Measurements from ENCODE around the gene UNC5B.

Gene UNC5B

DNA sequence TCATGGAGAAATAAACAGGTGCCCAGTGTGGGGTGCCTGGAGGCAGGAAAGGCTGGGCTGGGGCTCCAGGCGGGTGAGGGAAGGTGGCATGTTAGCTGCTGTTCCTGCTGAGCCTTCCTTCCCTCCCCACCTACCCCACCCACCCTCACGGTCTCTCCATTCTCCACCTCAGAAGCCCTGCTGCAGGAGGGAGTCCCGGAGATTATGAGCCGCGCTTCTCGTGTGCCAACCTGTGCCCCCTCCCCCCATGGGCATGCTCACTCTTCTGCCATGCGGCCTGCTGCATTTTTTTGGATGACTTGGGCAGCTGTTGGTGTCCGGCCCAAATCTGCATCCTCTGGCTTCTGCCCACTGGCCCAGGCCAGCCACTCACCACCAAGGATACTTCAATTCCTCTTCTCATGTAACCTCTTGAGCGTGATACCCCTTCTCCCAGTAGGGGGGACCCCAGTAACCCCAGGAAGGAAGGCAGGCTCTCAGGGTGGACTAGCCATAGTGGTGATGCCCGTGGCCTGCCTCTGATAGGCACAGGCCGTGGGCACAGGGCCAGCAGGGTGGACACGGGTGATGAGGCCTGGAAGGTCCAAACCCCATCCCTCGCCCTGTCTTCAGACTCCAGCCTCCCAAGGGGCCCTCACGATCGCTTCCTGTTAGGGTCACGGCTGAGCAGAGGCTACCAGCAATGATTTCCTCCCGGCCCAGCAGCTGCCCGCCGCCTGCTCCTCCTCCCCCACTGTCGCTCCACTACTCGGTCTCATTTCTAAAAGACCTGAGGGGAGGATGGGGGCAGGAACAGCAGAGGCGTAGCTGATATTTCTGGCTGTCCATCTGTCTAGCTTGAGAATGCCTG, 27.8 kb downstream of the UNC5B start:
- no peak for DNase-seq

DNA sequence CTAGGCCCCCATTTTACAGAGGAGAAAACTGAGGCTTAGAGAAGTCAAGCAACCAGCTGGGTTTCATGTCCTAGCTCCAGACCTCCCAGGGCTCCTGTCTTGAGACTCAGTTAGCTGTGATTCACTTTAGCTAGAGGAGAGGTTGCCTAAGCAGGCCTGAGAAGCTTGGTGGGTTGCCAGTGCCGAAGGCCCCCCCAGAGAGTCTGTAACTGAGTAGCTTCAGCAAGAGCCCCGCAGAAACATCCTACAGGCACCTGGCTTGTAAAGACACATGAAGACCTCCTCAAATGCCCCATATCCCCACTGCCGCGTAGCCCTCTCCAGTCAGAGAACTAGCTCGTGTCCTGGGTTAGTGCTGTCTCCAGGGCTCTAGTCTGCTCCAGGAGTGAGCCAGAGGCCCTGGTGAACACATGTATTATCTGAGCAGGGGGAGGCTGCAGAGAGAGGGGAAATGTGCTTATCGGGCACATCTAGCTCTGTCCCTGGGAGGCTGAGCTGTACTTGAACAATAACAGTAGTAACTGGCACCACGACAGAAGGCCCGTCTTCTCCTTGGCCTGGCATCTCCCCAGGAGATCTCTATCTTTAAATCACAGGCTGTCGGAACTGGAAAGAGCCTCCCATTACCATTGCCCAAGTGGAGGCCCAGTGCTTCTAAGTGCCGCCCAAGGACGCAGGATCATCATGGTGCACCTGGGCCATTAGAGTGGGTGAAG, 28.9 kb downstream of the UNC5B start:
- peak; percentile 74 for DNase-seq

DNA sequence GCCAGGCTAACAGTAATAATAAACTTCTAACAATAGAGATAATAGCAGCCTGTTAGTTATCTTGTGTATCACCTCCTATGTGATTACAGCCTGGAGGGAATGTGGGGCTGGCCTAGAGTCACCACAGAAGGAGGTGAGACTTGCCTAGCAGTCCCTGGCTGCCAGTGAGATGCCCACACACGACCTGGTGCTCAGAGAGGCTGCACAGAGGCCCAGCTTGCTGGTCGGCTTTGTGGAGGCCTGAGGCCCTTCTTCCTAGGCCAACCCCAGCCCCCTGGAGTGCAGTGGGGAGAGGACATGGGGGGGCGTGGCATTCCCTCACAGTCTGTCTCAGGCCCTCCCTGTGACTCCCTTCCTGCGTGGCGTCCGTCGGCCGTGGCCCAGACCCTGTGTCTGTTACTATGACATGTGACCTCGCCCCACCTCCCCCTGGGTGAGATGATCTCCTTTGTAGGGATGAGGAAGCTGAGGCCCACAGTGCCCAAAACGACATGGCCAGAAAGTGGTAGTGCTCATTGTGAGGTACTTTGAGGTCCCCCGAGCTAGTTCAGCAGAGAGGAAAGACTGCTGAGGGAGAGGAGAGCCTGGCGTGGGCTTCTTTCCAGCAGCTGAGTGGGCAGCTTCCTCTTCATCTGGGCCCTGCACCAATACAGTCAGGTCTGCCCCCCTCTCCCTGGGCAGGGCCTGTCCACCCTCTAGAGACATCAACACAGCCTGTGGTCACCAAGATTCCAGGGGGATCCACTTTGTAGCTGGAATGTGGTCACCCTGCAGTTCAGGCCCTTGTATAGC, 29.7 kb downstream of the UNC5B start:
- peak; percentile 42 for DNase-seq

DNA sequence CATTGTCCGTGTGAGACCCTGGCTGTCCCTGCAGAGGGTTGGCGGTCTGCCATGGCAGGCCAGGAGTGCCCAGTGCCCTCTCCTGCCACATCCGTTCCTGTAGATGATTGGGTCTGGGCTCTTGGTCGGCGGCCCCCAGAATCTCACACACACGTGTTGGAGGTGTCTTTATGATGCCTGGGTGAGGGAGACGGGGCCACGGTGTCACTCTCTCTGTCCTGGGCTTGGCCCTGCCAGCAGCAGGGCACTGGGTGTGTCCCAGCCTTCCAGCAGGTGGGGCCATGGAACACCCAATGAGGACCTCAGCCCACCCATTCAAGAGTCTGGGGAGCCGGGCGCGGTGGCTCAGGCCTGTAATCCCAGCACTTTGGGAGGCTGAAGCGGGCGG, 30.2 kb downstream of the UNC5B start:
- DNase-seq = no peak

DNA sequence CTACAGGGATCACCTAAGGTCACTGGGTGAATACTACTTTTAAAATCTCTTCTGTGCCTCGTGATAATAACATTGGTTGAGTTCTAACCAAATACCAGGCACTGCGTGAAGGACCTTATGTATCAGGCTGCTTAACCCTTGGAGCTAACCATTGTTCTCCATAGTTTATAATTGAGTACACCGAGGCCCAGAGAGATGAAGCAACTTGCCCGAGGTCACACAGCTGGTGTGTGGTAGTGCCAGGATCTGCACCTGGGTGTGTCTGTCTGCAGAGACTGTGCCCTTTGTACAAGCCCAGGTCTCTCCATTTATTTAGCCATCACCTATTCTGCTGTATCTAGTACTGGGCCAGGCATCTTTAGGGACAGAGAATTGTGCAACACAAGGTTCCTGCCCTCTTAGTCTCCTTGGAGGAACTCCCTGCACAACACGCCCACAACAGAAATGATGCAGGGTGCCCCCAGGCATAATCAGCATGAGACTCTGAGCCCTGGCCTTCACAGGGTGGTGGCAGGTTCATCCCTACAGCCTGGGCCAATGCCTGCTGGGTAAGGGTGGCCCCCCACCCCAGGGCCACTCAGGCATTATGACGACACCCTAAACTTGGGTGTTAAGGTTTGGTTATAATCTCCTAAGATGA, 31.5 kb downstream of the UNC5B start:
- no peak for DNase-seq

DNA sequence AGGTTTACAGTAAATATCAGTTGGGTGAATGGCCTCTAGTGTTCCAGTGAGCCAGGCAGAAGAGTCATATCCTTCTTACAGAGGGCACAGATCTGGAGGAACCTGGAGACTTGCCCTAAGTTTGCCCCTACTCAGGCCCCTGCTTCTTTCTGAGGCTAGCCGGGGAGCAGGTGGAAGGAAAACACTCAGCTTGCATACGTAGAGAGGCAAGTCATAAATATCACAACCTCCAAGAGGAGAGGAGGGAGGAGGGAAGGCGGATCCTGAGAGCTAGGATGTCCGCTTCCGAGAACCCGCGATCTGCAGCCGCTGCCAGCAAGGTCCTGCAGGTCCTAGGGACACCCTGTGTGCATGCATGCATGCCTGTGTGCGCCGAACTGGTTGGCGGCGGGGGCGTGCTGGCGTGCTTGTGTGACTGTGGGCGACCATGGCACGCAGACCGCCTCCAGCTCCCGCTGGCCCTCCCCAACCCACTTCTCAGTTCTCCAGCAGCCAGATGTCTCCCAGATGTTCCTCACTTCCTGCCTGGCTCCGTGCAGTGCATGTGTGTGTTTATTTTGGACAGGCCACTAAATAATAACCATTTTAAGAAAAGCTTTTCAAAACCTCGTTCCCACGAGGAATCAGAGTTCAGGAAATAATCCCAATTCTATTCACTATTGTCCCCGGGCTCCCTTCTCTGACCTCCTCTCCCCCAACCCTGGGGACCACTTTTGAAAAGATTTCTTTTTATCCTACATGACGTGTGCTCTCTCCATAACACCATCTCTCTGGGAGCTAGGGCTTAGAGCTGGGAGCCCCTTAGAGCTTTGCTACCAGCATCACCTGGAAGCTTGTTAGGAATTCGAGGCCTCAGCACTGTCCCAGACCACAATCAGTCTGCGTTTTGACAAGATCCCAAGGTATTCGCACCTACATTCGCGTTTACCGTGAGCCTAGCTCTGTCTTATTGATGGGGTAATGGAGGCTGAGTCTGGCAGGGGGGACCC, 32.4 kb downstream of the UNC5B start:
- peak; percentile 61 for DNase-seq

DNA sequence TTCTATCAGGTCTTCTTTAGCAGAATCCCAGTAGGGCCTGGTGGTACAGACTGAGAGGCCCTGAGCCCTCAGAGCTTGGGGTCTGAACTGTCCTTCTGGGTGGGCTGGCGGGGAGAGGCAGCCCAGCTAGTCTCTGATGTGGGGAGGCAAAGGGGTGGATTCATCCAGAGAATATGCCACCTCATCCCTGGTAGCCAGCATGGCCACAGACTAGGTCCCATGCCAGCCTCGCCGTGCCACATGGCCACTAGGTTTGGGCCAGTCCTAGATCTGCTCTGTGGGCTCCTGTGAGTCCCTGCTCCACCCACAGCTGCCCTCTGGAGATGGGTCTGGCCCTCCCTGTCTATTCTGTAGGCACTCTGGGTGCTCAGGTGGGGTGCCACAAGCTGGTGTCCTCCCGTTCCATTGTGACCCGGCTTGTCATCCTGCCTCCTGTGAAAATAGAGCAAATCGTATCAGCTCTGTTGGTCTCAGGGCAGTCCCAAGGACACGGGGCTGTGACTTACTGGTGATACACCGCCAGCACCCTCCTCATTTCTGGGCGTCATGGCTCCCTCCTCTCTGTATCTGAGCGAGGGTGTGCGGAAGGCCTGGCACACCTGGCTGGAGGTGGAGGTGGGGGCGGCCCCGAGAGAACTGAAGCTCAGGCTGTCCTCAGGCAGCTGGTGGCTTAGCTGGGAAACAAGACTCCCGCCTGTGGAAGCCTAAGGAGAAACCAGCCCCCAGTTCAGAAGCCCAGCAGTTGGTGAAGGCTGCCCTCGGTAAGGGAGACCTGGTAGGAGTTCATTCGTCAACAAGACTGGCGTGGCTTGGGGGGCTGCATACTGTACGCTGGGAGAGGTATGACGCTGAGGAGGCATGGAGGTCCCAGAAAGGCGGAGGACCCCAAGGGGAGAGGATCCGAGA, 33.3 kb downstream of the UNC5B start:
- no peak for DNase-seq

DNA sequence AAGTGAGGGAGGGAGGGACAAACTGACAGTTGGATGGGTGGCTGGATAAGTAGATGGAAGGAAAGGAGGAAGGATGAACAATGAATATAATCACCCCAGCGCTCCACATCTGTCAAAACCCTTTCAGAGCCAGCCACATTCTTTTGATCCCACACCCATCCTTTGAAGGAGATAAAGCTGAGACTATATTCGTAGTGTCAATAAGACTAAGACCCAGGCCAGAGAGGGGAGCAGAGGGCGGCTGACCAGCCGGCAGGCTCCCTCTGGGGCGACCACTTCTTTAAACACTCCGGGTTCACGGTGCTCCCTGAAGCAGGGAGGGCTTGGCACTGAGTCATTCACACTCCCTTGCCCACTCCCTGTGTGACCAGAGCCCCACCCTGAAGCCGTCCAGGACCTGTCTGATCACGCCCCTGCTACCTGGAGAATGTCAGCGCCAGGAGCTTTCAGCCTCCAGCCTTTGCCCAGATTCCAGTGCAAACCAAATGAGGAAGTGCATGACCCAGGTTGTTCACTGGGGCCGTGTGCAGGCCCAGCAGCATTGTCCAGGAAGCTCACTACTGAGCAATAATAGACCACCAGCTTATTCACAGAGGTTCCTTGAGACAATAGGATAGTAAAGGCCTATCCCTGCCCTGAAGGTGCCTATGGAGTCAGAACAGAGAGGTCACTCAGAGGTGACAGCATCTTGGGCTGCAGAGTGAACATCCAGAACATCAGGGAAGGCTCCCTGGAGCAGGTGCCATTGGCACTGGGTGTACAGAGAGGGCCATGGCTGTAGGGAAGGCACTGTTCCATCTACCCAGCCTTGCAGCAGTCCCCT, 34.4 kb downstream of the UNC5B start:
- peak; percentile 50 for DNase-seq

DNA sequence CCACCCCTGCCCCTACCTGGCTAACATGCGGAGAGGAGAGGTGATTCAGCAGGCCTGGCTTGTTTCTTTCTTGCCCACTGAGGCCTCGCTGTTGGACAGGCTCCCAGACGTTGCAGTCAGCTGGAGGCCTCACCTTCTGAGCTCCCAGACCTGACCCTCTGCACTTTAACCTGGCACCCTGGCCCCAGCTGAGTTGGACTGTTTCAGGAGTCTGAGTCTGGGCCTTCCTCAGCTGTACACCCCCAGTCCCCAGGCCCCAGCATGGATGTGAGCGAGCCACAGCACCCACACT, 35.0 kb downstream of the UNC5B start:
- DNase-seq = no peak

DNA sequence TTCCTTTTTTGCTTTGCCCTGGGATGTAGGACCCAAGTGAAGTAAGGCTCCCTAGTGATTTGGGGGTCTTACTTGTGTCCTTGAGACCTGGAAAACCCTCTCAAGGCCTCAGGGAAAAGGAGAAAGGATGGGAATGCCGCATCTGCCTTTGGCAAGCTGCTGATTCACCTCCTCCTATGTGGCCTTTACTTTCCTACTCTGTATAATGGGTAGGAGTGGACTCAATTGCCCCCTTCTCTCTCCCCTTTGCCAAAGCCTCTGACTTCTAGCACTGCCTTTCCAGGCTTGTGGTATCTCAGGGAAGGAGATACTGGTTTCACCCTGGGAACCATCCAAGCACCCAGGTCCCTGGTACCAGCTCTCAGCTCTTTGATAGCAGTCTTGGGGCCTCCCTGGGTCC, 35.4 kb downstream of the UNC5B start:
- no peak for DNase-seq

DNA sequence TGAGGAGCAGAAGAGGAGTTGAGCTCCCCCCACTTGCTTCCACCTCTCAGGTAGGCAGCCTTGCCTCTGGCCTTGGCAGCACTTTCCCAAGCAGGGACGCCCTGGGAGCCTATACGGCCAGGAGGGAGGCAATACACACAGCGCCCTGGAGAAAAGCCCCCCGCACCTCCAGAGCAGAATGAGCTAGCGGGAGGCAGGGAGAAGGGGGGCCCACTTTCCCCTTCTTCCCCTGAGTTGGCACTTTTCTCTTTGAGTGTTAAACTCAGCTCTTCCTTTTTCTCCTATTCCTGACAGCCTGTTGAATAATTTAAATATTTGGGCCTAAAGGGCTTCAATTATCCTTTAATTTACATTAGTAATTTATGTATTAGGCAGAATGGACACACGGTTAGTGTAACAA, 35.8 kb downstream of the UNC5B start:
- no peak for DNase-seq

DNA sequence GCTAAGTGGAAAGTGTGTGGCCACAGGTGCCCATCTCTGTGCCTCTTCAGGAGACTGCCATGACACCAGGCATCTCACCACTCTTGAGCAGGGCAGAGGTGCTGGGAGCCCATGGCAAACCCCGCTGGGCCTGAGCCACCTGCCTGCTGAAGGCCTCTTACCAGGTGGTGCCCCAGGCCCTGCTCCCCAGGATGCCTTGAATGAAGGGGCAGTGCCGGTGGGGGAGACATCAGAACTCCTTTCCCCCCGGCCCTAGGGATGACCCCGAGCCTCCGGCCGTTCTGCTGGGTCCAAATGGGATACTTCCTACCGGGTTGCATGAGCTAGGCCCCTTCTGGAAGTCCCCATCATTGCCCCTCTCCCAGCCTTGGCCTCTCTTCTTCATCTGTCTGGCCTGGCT, 37.6 kb downstream of the UNC5B start:
- DNase-seq = no peak

DNA sequence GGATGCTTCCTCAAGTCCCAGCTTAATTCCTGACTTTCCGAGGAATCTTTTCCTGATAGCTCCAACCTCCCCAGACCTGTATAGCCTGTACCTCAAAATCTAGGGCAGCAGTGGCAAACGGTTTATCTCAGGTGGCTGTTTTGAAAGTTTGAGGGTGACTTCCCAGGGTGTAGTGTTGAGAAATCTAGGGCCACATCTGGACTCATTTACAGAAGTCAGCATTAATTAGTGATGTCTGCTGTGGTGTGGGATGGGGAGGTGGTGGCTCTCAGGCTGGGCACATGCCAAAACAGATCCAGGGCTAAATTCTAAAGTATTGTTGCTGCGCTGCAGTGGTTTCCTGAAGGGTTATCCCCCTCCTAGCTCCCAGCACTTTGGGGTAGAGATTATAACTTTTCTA, 38.0 kb downstream of the UNC5B start:
- peak; percentile 53 for DNase-seq

DNA sequence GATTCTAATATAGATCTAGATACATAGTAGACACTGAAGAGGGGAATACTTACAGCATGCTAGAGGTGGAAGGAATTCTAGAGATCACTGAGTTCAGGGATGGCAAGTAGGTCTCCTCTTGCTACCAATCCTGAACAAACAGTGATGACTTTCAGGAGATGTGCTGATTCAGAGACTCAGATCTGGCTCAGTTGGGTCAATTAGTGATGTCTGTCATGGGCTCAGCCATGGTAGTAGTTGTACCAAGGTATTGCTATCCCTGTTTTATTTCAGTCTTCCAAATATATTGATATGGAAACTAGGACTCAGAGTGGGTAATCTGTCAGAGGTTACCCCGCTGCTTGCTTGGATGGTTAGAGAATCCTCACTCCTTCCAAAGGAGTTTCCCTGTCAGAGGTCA, 38.5 kb downstream of the UNC5B start:
- DNase-seq = no peak

DNA sequence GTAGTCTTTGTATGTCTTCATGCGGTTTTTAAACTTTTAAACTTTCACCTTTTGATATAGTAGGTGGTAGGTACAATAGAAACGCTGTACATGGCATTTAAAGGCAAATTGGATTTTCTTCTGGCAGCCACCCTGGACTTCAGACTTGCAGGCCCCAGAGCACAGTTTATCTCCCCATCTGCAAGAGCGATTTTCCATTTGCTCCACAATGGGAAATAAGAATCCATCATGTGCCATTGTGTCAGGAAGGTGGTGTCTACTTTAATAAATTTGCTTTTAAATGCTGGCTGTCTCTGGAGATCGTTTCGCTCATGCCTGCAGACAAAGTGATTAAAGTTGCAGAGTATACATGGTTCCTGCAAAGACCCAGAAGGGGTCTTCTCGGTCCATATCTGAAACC, 38.9 kb downstream of the UNC5B start:
- DNase-seq = no peak

DNA sequence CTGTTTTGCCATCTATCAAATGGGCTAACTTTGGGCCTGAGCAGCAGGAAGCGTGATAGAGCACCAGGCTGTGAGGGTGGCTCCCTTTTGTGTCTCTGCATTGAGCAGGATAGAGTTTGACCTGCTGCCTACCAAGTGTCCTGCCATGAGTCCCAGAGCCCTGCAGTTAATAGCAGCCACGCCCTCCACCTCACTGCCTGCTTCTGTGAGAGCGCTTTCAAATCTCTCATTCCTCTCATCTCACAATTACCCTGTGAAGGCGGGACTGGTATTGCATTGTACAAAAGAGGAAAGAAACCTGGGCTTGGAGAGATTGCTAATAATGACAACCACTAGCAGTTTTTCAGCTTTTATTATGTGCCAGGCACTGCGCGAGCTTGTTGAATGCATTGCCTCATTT, 39.9 kb downstream of the UNC5B start:
- DNase-seq = no peak

DNA sequence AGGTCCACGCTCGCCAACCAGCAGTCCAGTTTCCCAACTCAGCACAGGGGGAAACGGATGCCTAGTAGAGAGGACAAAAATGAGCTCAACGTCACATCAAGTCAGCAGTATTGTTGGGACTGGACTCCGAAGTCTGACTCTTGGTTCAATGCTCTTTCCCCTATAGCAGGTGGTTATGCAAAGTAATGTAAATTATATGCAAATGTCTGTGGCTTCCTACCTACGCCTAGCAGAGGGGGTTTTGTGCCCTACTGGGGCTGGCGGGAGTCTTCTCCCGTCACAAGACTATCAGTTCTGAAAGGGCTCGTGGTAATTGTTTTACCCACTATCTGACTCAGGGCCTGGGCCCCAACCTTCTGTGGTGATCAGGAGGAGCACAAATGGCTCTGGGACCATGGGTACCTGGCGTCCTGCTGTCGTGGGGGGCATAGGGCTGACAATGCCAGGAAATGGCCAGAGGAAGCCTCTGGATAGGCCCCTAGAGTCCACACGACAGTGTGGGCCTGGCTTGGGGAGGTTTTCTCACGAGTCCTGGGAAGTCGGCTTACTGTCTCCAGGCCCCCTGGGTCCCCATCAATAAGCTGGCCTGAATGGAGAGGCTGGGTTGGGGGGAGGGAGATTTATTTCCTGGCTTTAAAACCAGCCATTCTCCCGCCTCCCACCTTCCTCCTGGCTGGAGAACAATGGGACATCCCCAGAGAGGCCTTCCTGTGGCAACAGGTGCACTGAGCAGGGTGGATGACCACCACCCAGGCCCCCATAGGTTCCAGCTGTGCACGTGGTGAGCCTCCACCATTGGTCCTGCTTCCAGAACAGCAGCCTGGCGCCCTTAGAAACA, 41.8 kb downstream of the UNC5B start:
- DNase-seq = no peak

DNA sequence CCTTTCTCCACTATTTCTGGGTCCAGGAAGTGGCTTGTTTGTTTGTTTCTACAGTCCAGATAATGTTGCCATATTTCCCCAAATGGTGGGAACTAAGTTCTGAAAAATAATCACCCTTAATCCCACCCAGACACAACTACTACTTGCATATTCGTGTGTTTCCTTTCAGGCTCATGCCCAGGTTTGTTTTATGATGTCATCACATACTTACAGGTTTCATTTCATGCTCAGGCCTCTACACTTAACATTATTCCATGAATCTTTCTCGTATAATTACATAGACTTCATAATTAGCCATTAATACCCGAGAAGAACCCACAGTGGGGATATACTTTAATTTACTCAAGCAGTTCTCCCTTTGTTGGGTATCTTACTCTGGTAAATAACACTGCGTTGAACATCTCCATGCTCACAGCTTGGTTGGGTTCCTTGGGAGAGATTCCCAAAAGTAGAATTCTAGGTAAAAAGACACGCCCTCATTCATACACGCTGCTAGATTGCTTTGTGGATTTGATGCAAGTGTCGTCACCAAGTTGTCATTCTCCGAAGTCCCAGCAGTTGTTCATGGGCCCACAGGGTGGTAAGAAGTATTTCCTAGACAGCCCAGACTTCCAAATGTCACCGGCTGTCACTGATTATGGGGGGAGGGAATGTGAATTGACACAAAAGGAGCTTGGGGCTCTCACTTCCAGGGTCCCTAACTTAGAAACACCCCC, 42.6 kb downstream of the UNC5B start:
- DNase-seq = no peak

DNA sequence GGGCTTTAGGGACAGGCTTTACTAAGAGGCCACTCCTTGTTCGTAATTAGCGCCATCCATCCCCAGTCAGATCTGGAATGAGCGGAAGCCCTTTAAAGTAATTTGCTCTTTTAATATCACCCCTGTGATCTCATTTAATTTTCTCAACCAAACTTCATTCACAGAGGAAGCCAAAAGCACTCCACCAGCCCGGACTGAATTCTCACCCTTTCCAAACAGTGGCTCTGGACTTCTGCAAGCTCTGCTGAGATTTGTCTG, 43.1 kb downstream of the UNC5B start:
- DNase-seq = no peak

All from hematopoietic multipotent progenitor cell treated with erythropoietin and hydrocortisone succinate and interleukin-3 and kit ligand, for 4 days (in vitro differentiated cells).